HG03558 (cell line): ENCODE results near the gene MRPS21.
A peak's percentile ranks its signal among the peaks of the same experiment; 100 is the strongest.
"Not testable (repeated sequence)": the region's sequence is repeated elsewhere in the genome, so short reads cannot be mapped to it uniquely, and the experiment has no call there.

Experiments used
- ATAC-seq: cut with Tn5 transposase; IDR thresholded peaks from one replicate; pipeline ENCODE4 v1.9.1; 2021; ENCODE audit warnings: moderate number of reproducible peaks; ENCODE audit not compliant: unreplicated experiment; ENCODE audit errors: extremely low read depth

MRPS21 gene

GRCh38 chr1:150281221-150281757 lies 12.4 kb upstream of the MRPS21 start:
- no peak for ATAC-seq

DNA sequence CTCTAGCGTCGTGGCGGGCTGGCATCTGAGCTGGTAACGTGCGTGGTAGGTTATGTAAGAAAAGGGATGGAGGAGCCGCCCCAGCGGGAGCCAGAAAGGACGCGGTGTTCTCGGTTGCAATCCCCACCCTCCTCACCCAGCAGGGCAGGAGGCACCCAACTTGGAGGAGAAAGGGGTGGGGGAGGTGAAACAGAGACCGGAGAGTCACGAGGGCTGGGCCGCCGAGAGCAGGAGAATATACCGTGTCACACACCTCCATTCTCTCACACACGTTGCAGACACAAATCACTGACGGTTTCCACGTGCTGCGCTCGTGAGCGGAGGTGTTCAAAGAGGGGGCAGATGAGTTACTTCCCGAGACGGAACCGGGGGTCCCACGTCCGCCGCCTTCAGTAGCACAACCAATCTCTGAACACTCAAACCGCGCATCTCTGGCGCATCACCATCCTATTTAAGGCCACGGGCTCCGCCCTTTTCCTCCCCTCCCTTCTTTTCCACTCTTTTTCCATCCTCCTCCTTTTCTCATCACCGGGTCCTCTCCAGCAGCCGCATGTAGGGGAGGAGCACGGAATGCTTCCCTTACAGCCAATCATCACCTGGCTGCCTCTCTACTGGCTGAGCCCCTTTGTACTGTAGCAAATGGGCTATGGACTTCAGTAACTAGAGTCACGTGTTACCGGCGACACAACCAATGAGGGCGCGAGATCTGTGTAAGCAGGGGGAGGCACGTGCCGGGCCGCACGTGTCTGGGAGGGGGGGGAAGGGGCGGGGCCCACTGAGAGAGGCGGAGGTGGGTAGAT lies 11.7 kb upstream of the MRPS21 start, which contains the start of gene CIART:
TSS of gene CIART (plus strand) at position 797 of the 800 bp plus-strand sequence. CDS start 714 bp downstream, outside the sequence.
- ATAC-seq, result peak; percentile 72

- ATAC-seq, result no peak
These were observed 11.1 kb upstream of the MRPS21 start for GRCh38 chr1:150282558-150282958.

GRCh38 chr1:150283260-150283659 lies 10.4 kb upstream of the MRPS21 start:
- no peak for ATAC-seq

DNA sequence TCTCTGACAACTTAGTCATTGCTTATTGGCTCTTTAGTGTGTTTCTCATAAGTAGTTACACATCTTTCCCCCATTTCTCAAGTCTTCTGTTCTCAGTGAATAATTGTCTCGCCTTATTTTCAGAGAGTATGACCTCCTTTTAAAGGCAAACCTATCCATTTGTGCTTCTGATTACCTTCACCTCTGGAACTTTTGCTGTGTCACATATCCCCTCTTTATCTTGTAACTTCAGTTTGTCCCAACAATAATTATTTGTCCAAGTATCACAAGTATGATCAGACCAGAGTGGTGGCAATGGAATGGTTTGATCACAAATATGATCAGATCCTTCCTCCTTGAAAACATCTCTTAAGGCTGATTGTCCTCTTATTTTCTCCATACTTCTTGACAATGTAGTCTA lies 5.3 kb upstream of the MRPS21 start:
- ATAC-seq, result no peak

DNA sequence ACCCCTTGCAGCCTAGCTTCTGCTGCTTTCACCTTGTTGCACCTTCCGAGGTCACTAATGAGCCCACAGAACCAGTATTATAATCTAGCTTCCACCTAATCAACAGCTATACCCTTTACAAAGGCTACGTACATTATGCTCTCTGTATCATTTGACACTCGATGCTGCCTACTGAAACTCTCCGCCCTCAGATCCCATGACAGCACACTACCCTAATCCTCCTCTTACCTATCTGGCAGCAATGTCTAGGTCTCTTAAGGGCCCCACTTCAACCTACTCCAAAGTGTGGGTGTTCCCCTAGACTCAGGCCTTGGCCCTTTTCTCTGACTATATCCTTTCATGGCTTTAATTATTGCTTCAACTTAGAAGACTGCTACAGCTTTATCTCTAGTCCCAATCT lies 4.8 kb upstream of the MRPS21 start:
- ATAC-seq, result no peak

DNA sequence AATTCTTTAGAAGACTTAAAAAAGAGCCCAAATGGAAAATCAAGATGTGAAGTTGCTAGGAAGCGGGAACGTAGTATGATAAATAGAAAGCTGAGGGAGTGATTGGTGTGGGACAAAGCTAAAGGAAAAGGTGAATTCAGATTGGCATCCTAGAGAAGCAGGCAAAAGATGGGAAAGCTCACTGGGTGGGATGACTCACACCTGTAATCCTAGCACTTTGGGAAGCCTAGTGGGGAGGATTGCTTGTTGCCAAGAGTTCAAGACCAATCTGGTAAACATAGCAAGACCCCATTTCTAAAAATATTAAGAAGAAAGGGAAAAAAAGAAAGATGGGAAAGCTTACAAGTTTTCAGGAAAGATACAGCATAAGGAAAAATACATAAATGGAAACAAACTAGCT lies 1.8 kb downstream of the MRPS21 start:
- no peak for ATAC-seq

DNA sequence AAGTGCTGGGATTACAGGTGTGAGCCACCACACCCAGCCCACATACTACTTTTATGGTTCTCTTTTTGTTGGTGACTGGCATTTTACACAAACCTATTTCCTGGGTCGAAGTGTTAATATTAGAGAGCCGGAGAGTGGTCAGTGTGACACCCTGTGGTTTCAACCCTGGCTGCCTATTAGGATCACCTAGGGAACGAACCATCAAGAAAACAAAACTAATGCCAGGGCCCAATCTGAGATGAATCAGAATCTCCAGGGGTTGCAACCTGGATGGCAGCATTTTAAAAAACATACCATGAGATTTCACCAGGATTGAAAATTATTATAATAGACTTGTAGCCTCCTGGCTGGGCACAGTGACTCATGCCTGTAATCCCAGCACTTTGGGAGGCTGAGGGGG lies 6.1 kb downstream of the MRPS21 start:
- ATAC-seq, result no peak

- no peak for ATAC-seq
These were observed 8.7 kb downstream of the MRPS21 start for GRCh38 chr1:150302338-150302737.

- no peak for ATAC-seq
These were observed 9.2 kb downstream of the MRPS21 start for GRCh38 chr1:150302902-150303301.

GRCh38 chr1:150308585-150308984 lies 14.9 kb downstream of the MRPS21 start:
- not testable (repeated sequence) for ATAC-seq

GRCh38 chr1:150309758-150310508 lies 16.3 kb downstream of the MRPS21 start:
- ATAC-seq, result no peak

- no peak for ATAC-seq
These were observed 18.1 kb downstream of the MRPS21 start for GRCh38 chr1:150311762-150312161.

DNA sequence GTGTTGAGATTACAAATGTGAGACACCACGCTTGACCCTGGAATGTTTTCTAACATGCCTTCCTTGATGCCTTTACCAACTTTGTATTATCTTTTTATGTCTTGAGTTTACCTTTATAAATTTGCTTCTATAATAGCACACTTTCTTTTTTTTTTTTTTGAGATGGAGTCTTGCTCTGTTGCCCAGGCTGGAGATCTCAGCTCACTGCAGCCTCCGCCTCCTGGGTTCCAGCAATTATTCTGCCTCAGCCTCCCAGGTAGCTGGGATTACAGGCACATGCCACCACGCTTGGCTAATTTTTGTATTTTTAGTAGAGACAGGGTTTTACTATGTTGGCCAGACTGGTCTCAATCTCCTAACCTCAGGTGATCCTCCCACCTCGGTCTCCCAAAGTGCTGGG lies 21.0 kb downstream of the MRPS21 start:
- ATAC-seq, result not testable (repeated sequence)

GRCh38 chr1:150320667-150320978 lies 27.0 kb downstream of the MRPS21 start:
- no peak for ATAC-seq

- no peak for ATAC-seq
These were observed 28.1 kb downstream of the MRPS21 start for GRCh38 chr1:150321826-150322166.

DNA sequence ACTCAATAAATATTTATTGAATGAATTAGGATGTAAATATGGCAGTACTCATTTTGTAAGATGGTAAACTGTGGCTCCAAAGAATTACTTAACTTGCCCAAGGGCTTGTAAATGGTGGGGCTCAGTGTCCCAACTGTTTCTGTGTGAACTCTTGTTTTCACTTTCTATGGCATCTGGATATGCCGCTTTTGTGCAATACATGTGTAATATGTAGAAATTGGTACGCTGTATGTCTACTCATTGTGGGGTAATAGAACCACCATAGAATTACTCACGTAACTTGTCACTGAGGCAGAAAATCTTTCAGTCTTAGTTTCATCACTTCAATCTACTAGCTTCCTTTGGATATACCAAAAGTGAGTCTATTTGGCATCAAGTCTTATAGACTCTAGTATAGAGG lies 28.6 kb downstream of the MRPS21 start:
- no peak for ATAC-seq

DNA sequence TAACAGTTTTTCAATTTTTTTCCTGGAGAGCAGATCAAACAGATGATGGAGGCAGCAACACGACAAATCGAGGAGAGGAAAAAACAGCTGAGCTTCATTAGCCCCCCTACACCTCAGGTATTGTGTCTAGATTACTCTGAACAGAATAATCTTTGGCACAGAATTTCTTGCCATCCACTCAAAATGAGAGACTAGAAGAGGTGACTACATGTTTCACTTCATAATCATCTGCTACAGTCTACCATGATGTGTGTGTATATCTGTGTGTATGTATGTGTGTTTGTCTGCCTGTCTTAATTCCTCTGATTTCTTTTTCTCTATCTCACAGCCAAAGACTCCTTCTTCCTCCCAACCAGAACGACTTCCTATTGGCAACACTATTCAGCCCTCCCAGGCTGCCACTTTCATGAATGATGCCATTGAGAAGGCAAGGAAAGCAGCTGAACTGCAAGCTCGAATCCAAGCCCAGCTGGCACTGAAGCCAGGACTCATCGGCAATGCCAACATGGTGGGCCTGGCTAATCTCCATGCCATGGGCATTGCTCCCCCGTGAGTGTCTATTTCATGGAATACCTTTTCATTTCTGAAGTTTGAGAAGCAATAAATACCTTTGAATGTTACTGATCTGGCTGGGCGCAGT lies 39.1 kb downstream of the MRPS21 start:
- ATAC-seq, result no peak

- no peak for ATAC-seq
These were observed 52.7 kb downstream of the MRPS21 start for GRCh38 chr1:150346316-150346715.

- no peak for ATAC-seq
These were observed 59.2 kb downstream of the MRPS21 start for GRCh38 chr1:150352866-150353265.
